Right ventricle myocardium inferior (tissue), 1 donor: Measurements from ENCODE around the gene LZTS2. TPM values are rescaled to one million over a fixed set of nuclear protein-coding genes. Genes with fewer than 3 reads are reported as not detected.

Source experiments
- microRNA-seq: library from miRNA; unstranded; fragments of <30 nt; microRNA quantifications from one replicate; pipeline ENCODE4 v1.2.0, GENCODE V29; 2020
- total RNA-seq: library from RNA; stranded (reverse); fragmentation: NEBNext Ultra II Directional; extraction: Animal tissue kit (Norgen Biotek cat#: 25700); gene quantifications from one replicate; pipeline ENCODE4 v1.2.1, GENCODE V29; 2021
- donor health status: DM: no; HTN: yes; CAD: no; lungs with severe emphysema.

LZTS2 gene
- total RNA-seq, 1 donor from 2014 or later: 43.4 TPM

Small RNAs within 50 kb of the gene (microRNA-seq; reads per million reads assigned to microRNA genes)
- gene MIR608: not detected

Other genes with a start within 250 kb of the LZTS2 start
- 17.0 TPM for gene SLF2, start 86.8 kb upstream of the LZTS2 start, total RNA-seq
- 1.5 TPM for gene SEMA4G, start 30.3 kb upstream of the LZTS2 start, total RNA-seq
- 58.3 TPM for gene MRPL43, start 12.3 kb upstream of the LZTS2 start, total RNA-seq
- 6.6 TPM for gene TWNK, start 12.3 kb upstream of the LZTS2 start, total RNA-seq
- gene PDZD7, start 31.3 kb downstream of the LZTS2 start, total RNA-seq: 0.22 TPM
- gene SFXN3, start 31.4 kb downstream of the LZTS2 start, total RNA-seq: 14.1 TPM
- gene KAZALD1, start 62.2 kb downstream of the LZTS2 start, total RNA-seq: 4.8 TPM
- not detected for gene TLX1, start 131.5 kb downstream of the LZTS2 start, total RNA-seq
- not detected for gene LBX1, start 229.7 kb downstream of the LZTS2 start, total RNA-seq